Stimulated activated CD4-positive, alpha-beta T cell treated with anti-CD3 and anti-CD28 coated beads, Interleukin-4, amount 100 ng/mL, for 1 hour (primary cell): ENCODE results near the gene PPP1R2B.
"Not testable (repeated sequence)": the region's sequence is repeated elsewhere in the genome, so short reads cannot be mapped to it uniquely, and the experiment has no call there.

Experiments used
- DNase-seq: peaks from one replicate; pipeline ENCODE4 v3.0.0-alpha.2; 2020

The PPP1R2B gene

GRCh38 chr5:156850206-156850751, at the start of gene PPP1R2B:
Gene PPP1R2B (plus strand): TSS chr5:156850295. CDS start chr5:156850563, 268 bp downstream.
- no peak for DNase-seq

- DNase-seq: no peak
These were observed 49.2 kb upstream of the PPP1R2B start for GRCh38 chr5:156800929-156801328.

GRCh38 chr5:156802501-156802900, 47.6 kb upstream of the PPP1R2B start:
- DNase-seq: no peak

GRCh38 chr5:156803404-156803803, 46.7 kb upstream of the PPP1R2B start:
- no peak for DNase-seq

- DNase-seq: no peak
These were observed 37.1 kb upstream of the PPP1R2B start for GRCh38 chr5:156812959-156813358.

GRCh38 chr5:156815988-156816599, 34.0 kb upstream of the PPP1R2B start:
- DNase-seq: peak; percentile 6

GRCh38 chr5:156819537-156819936, 30.6 kb upstream of the PPP1R2B start:
- DNase-seq: no peak

- DNase-seq: no peak
These were observed 30.0 kb upstream of the PPP1R2B start for GRCh38 chr5:156819967-156820581.

- DNase-seq: no peak
These were observed 25.9 kb upstream of the PPP1R2B start for GRCh38 chr5:156824241-156824640.

GRCh38 chr5:156824800-156825199, 25.3 kb upstream of the PPP1R2B start:
- no peak for DNase-seq

GRCh38 chr5:156825688-156826087, 24.4 kb upstream of the PPP1R2B start:
- DNase-seq: no peak

- no peak for DNase-seq
These were observed 23.9 kb upstream of the PPP1R2B start for GRCh38 chr5:156826150-156826549.

- no peak for DNase-seq
These were observed 15.2 kb upstream of the PPP1R2B start for GRCh38 chr5:156834916-156835315.

- DNase-seq: no peak
These were observed 14.2 kb upstream of the PPP1R2B start for GRCh38 chr5:156835905-156836304.

GRCh38 chr5:156836846-156837245, 13.2 kb upstream of the PPP1R2B start:
- DNase-seq: no peak

GRCh38 chr5:156838961-156839360, 11.1 kb upstream of the PPP1R2B start:
- DNase-seq: no peak

GRCh38 chr5:156841737-156842136, 8.4 kb upstream of the PPP1R2B start:
- no peak for DNase-seq

GRCh38 chr5:156846914-156847313, 3.2 kb upstream of the PPP1R2B start:
- no peak for DNase-seq

GRCh38 chr5:156848447-156848846, 1.6 kb upstream of the PPP1R2B start:
- not testable (repeated sequence) for DNase-seq

- DNase-seq: no peak
These were observed 1.8 kb downstream of the PPP1R2B start for GRCh38 chr5:156851880-156852279.

- DNase-seq: not testable (repeated sequence)
These were observed 3.0 kb downstream of the PPP1R2B start for GRCh38 chr5:156853055-156853454.

GRCh38 chr5:156865427-156865826, 15.3 kb downstream of the PPP1R2B start:
- DNase-seq: no peak

- DNase-seq: no peak
These were observed 20.4 kb downstream of the PPP1R2B start for GRCh38 chr5:156870498-156870839.

- DNase-seq: no peak
These were observed 21.1 kb downstream of the PPP1R2B start for GRCh38 chr5:156871212-156871611.
